GM19395 (cell line): ENCODE results near the gene TTLL3.
"Not testable (repeated sequence)": the region's sequence is repeated elsewhere in the genome, so short reads cannot be mapped to it uniquely, and the experiment has no call there.

Experiments
- ATAC-seq: cut with Tn5 transposase; IDR thresholded peaks from one replicate; pipeline ENCODE4 v1.9.1; 2021; ENCODE audit warnings: mild to moderate bottlenecking, moderate library complexity; ENCODE audit not compliant: unreplicated experiment

Gene TTLL3

GRCh38 chr3:9837701-9838582, 27.9 kb downstream of the TTLL3 start:
- ATAC-seq: no peak

- ATAC-seq: no peak
These were observed 28.8 kb downstream of the TTLL3 start for GRCh38 chr3:9838856-9839255.

- no peak for ATAC-seq
These were observed 31.0 kb downstream of the TTLL3 start for GRCh38 chr3:9841015-9841414.

- peak; percentile 97 for ATAC-seq
These were observed 33.8 kb downstream of the TTLL3 start, which contains the start of gene RPUSD3 for GRCh38 chr3:9843715-9844438. TSS of gene RPUSD3 (minus strand) at chr3:9844008. CDS start at chr3:9843990, 18 bp downstream.

- no peak for ATAC-seq
These were observed 36.2 kb downstream of the TTLL3 start for GRCh38 chr3:9846231-9846630.

- ATAC-seq: no peak
These were observed 36.9 kb downstream of the TTLL3 start for GRCh38 chr3:9846931-9847488.

GRCh38 chr3:9847870-9848269, 37.8 kb downstream of the TTLL3 start:
- ATAC-seq: not testable (repeated sequence)

- not testable (repeated sequence) for ATAC-seq
These were observed 38.8 kb downstream of the TTLL3 start for GRCh38 chr3:9848860-9849259.

GRCh38 chr3:9851383-9851782, 41.3 kb downstream of the TTLL3 start:
- not testable (repeated sequence) for ATAC-seq

GRCh38 chr3:9851926-9852325, 41.9 kb downstream of the TTLL3 start:
- not testable (repeated sequence) for ATAC-seq

- no peak for ATAC-seq
These were observed 42.5 kb downstream of the TTLL3 start for GRCh38 chr3:9852528-9852927.

GRCh38 chr3:9854291-9854940, 44.4 kb downstream of the TTLL3 start:
- ATAC-seq: not testable (repeated sequence)

- ATAC-seq: no peak
These were observed 45.5 kb downstream of the TTLL3 start for GRCh38 chr3:9855594-9855993.

GRCh38 chr3:9859530-9860025, 49.5 kb downstream of the TTLL3 start:
- no peak for ATAC-seq

GRCh38 chr3:9861201-9861600, 51.1 kb downstream of the TTLL3 start:
- ATAC-seq: no peak

- ATAC-seq: no peak
These were observed 51.6 kb downstream of the TTLL3 start for GRCh38 chr3:9861626-9862130.

GRCh38 chr3:9862391-9863057, 52.5 kb downstream of the TTLL3 start:
- no peak for ATAC-seq

GRCh38 chr3:9863058-9863772, 53.2 kb downstream of the TTLL3 start:
- ATAC-seq: no peak

- no peak for ATAC-seq
These were observed 54.3 kb downstream of the TTLL3 start for GRCh38 chr3:9864200-9864927.
